T-cell (primary cell): Measurements from ENCODE around the gene IL16. TPM values are rescaled to one million over a fixed set of nuclear protein-coding genes. Genes with fewer than 3 reads are reported as not detected.

Experiments
- ATAC-seq, 4 experiments: fragments of 200-7000 bp in 3 of 4; fragments of 150-1000 bp in 1 of 4; cut with Tn5 transposase; replicated peaks in 1 of 4; 1 replicate in 3 of 4; 2 replicates in 1 of 4; pipeline ENCODE4 v1.10.0; 2021; ENCODE audit warnings: moderate library complexity in 3 of 4, mild to moderate bottlenecking in 2 of 4, moderate number of reproducible peaks in 1 of 4
- CTCF ChIA-PET, 2 donors: fragments of 300-600 bp; sonication (Branson Sonifier 250); formaldehyde crosslinking; loops; one replicate each; lab custom pipeline; 2022; ENCODE audit warnings: antibody characterized with exemption in 2 of 2; lab: Charles Lee
- POLR2A ChIA-PET, 2 donors: fragments of 300-600 bp; sonication (Branson Sonifier 250); formaldehyde crosslinking; loops; one replicate each; lab custom pipeline; 2022; ENCODE audit warnings: antibody characterized with exemption in 2 of 2; lab: Charles Lee
- DNase-seq, 35 experiments: peaks; one replicate each; pipeline versions ENCODE4 v3.0.0 to v3.0.0-alpha.2; 2013 to 2023
- H3K27ac ChIP-seq: one replicate; pipeline ENCODE4 v1.5.1; 2013; ENCODE audit warnings: low read length
- H3K27me3 ChIP-seq, 2 experiments: replicated peaks in 1 of 2; 1 replicate in 1 of 2; 2 replicates in 1 of 2; pipeline versions ENCODE4 v1.6.1 to v1.7.0; 2013; ENCODE audit warnings: low read length in 1 of 2, mixed read lengths in 1 of 2; ENCODE audit not compliant: control insufficient read depth in 2 of 2, insufficient read depth in 2 of 2; ENCODE audit errors: extremely low read depth in 1 of 2
- H3K36me3 ChIP-seq, 2 donors: 1 replicate in 1 of 2; 2 replicates in 1 of 2; pipeline versions ENCODE4 v1.6.1 to v1.7.0; 2013; ENCODE audit warnings: low read length in 1 of 2; ENCODE audit not compliant: control insufficient read depth in 2 of 2, insufficient read depth in 1 of 2; ENCODE audit errors: extremely low read depth in 1 of 2
- H3K4me1 ChIP-seq, 2 experiments: 1 replicate in 1 of 2; 2 replicates in 1 of 2; pipeline versions ENCODE4 v1.6.1 to v1.7.0; 2013; ENCODE audit warnings: low read length in 2 of 2, mixed read lengths in 1 of 2; ENCODE audit not compliant: insufficient read depth in 2 of 2, control insufficient read depth in 1 of 2; ENCODE audit errors: extremely low read depth in 1 of 2
- H3K4me3 ChIP-seq, 2 donors: 1 replicate in 1 of 2; 2 replicates in 1 of 2; pipeline versions ENCODE4 v1.5.1 to v1.7.0; 2013; ENCODE audit warnings: mild to moderate bottlenecking in 2 of 2, low read length in 1 of 2, moderate library complexity in 1 of 2; ENCODE audit not compliant: control insufficient read depth in 1 of 2; ENCODE audit errors: extremely low read depth in 1 of 2
- H3K9me3 ChIP-seq: 2 replicates; pipeline ENCODE4 v1.7.0; 2013
- H3K27ac Mint-ChIP-seq, 2 donors: one replicate each; pipeline ENCODE4 v1.8.0; 2020 to 2021; ENCODE audit warnings: mild to moderate bottlenecking in 2 of 2, mixed read lengths in 2 of 2
- H3K27me3 Mint-ChIP-seq, 2 donors: one replicate each; pipeline ENCODE4 v1.8.0; 2021 to 2022; ENCODE audit warnings: mixed read lengths in 2 of 2
- H3K36me3 Mint-ChIP-seq: one replicate; pipeline ENCODE4 v1.8.0; 2021; ENCODE audit warnings: mixed read lengths
- H3K4me1 Mint-ChIP-seq, 3 donors: one replicate each; pipeline ENCODE4 v1.8.0; 2020 to 2022; ENCODE audit warnings: mixed read lengths in 3 of 3, mild to moderate bottlenecking in 1 of 3
- H3K4me3 Mint-ChIP-seq, 3 donors: one replicate each; pipeline ENCODE4 v1.8.0; 2020 to 2022; ENCODE audit warnings: mild to moderate bottlenecking in 3 of 3, mixed read lengths in 3 of 3, moderate library complexity in 3 of 3
- H3K9me3 Mint-ChIP-seq, 3 donors: one replicate each; pipeline ENCODE4 v1.8.0; 2020 to 2022; ENCODE audit warnings: mixed read lengths in 3 of 3
- WGBS: methylation state at CpG from one replicate; pipeline ENCODE4 v1.1.5; 2013; ENCODE audit warnings: missing lambda C conversion rate; ENCODE audit not compliant: insufficient coverage; 5-methylcytosine and 5-hydroxymethylcytosine counted together
- total RNA-seq, 35 experiments: library from RNA in 6 of 35; stranded (reverse) in 6 of 35; fragments of 120-200 nt in 1 of 35; gene quantifications; one replicate each; pipeline versions ENCODE4 v1.2.1 to v1.2.4 and lab custom pipeline; 2013 to 2026

Gene IL16
- total RNA-seq, 5 donors from 2014 or later (not counting 1 experiment from before 2014, with no cell fraction given) = 143 to 319 (median 299) TPM

DNA sequence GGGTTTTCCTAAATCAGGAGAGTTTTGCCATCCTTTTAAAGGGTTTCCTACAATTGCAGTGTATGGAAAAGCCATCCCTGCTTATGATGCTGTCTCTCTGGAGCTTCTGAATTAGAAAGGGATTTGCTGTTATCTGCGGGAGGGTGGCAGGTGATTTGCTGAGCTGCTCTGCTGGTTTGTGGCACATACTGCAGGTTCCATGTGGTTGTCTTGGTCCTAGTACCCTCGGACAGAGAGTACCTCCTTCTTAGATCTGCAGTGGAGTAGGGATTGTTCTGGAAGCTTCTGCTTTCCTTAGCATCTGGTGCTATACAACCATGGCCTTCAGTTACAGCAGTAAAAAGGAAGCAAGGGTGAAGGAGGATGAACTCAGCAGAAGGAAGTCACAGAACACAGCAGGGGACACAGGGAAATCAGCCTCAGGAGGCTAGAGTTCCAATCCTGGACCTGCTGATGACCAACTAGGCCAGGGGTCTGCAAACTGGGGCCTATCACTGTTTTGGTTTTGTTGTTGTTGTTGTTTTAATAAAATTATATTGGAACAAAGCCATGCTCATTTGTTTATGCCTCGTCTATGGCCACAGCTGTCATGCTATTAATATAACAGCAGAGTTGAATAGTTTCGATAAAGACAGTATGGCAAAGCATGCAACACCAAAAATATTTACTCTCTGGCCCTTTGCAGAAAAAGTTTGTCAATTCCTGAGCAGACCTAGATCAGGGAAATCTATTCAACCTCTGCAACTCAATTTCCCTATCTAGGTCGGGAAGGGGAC is 87.8 kb downstream of the IL16 start:
- H3K36me3 Mint-ChIP-seq = no peaks in the 10 kb centered on the region
- no peak for ATAC-seq
- no peaks in the 10 kb centered on the region for H3K27me3 Mint-ChIP-seq
- no peaks in the 10 kb centered on the region for H3K27me3 ChIP-seq
- WGBS = 83% methylated on average over 4 of the region's 5 CpGs
- no peak for DNase-seq
- H3K4me3 ChIP-seq = no peak overlapping the region
- H3K27ac Mint-ChIP-seq = peak overlapping the region; percentile 97 to 98
- POLR2A ChIA-PET = no interaction called here
- H3K36me3 ChIP-seq = no peaks in the 10 kb centered on the region
- peak overlapping the region; percentile 86 for H3K27ac ChIP-seq
- H3K4me1 ChIP-seq = peaks cover 65 to 82% of the 10 kb centered on the region in 2 experiments
- CTCF ChIA-PET = interaction anchor here (0.7 to 1.8 kb wide), 3 partner anchors 12 to 109 kb away, joined by 3 to 5 read pairs (median 4); no protein-coding TSS in a partner anchor
- no peaks in the 10 kb centered on the region for H3K9me3 Mint-ChIP-seq
- peaks cover 82 to 89% (median 84%) of the 10 kb centered on the region in 3 donors for H3K4me1 Mint-ChIP-seq
- H3K9me3 ChIP-seq = no peaks in the 10 kb centered on the region
- peak overlapping the region in 2 of 3 donors; percentile 25 to 72 for H3K4me3 Mint-ChIP-seq

DNA sequence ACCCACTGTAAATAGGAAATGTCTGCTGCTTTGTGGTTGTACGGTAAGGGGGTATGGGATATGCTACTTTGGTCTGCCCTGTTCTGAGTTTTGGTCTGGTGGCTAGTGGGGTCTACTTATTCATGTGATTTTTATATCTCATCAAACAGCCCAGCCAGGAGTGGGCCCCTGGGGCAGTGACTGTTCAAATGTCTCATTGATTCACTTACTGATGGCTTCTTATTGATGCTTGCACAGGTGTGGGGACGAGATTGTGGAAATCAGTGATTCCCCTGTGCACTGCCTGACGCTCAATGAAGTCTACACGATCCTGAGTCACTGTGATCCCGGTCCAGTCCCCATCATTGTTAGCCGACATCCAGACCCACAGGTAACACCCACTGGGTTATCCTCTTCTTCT is 88.8 kb downstream of the IL16 start:
- ChIA-PET CTCF (interaction anchor here (1.0 to 1.9 kb wide), 5 partner anchors 11 to 36 kb away, joined by 3 to 11 read pairs (median 5); no protein-coding TSS in a partner anchor), POLR2A (no interaction called here)
- peaks cover 65 to 77% of the 10 kb centered on the region in 2 experiments for H3K4me1 ChIP-seq
- Mint-ChIP-seq H3K9me3 (no peaks in the 10 kb centered on the region), H3K27me3 (no peaks in the 10 kb centered on the region), H3K27ac (peak overlapping the region; percentile 97 to 98), H3K36me3 (no peaks in the 10 kb centered on the region), H3K4me1 (peaks cover 84 to 89% (median 84%) of the 10 kb centered on the region in 3 donors), H3K4me3 (peak overlapping the region in 2 of 3 donors; percentile 46 to 72)
- H3K27ac ChIP-seq = peak overlapping the region; percentile 86
- H3K4me3 ChIP-seq = no peak overlapping the region
- 95% methylated on average over 3 of the region's 6 CpGs for WGBS
- no peaks in the 10 kb centered on the region for H3K27me3 ChIP-seq
- H3K36me3 ChIP-seq = no peaks in the 10 kb centered on the region
- DNase-seq (no peak), ATAC-seq (no peak)
- H3K9me3 ChIP-seq = no peaks in the 10 kb centered on the region

DNA sequence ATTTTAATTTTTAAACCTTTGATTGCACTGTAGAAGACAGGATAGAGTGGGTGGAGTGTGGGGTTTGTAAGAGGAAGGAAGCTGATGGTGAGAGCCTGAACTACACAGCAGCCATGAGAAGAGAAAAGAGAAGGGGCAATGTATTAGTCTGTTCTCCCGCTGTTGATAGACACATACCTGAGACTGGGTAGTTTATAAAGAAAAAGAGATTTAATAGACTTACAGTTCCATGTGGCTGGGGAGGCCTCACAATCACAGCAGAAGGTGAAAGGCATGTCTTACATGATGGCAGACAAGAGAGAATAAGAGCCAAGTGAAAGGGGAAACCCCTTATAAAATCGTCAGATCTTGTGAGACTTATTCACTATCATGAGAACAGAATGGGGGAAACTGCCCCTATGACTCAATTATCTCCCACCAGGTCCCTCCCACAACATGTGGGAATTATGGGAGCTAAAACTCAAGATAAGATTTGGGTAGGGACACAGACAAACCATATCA is 90.0 kb downstream of the IL16 start:
- H3K4me3 ChIP-seq = no peak overlapping the region
- H3K27ac ChIP-seq = peak overlapping the region; percentile 86
- H3K36me3 ChIP-seq = no peaks in the 10 kb centered on the region
- H3K27me3 Mint-ChIP-seq = no peaks in the 10 kb centered on the region
- peaks cover 80 to 88% (median 82%) of the 10 kb centered on the region in 3 donors for H3K4me1 Mint-ChIP-seq
- no CpG with 5 or more reads among the region's 2 CpGs for WGBS
- ATAC-seq (peak; percentile 95 to 98 (median 97)), DNase-seq (peak in 6 of 35 experiments; percentile 13 to 67 (median 46))
- peak overlapping the region; percentile 97 to 98 for H3K27ac Mint-ChIP-seq
- no peaks in the 10 kb centered on the region for H3K36me3 Mint-ChIP-seq
- ChIA-PET CTCF (interaction anchor here (0.9 to 2.4 kb wide), 12 partner anchors 10 to 1253 kb away, joined by 3 to 11 read pairs (median 4); partner anchors contain the start of gene RPS17 (in 1 of the 2)), POLR2A (interaction anchor here in 1 of 2 donors (1.0 to 1.2 kb wide), 2 partner anchors 15 to 50 kb away, joined by 3 to 4 read pairs; no protein-coding TSS in a partner anchor)
- H3K9me3 ChIP-seq = no peaks in the 10 kb centered on the region
- H3K9me3 Mint-ChIP-seq = no peaks in the 10 kb centered on the region
- peaks cover 68 to 79% of the 10 kb centered on the region in 2 experiments for H3K4me1 ChIP-seq
- H3K4me3 Mint-ChIP-seq = peak overlapping the region; percentile 62 to 72 (median 70)
- H3K27me3 ChIP-seq = no peaks in the 10 kb centered on the region

DNA sequence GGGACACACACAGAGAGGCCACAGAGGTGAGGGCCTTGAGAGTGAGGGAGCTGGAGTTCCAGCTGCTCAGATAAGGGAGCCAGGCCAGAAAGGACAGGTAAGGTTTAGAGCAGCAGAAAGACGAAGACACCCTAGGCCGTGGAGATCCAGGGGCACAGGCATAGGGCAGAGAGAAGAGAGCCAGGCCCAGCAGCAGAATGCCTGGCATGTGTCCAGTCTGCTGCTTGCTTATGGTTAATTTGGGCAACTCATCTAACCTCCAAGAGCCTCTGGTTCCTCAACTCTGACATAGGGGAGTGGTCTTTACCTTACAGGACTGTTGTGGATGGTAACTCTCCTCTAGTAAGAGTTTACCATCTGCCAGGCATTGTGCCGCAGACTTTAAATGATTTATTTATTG is 91.4 kb downstream of the IL16 start:
- H3K27me3 Mint-ChIP-seq = no peaks in the 10 kb centered on the region
- H3K36me3 Mint-ChIP-seq = no peaks in the 10 kb centered on the region
- ChIA-PET CTCF (interaction anchor here in 1 of 2 donors (2.4 kb wide), 1 partner anchor 21 kb away, joined by 9 read pairs; no protein-coding TSS in a partner anchor), POLR2A (no interaction called here)
- no peaks in the 10 kb centered on the region for H3K9me3 Mint-ChIP-seq
- Histone ChIP-seq H3K4me3 (no peak overlapping the region), H3K27me3 (no peaks in the 10 kb centered on the region), H3K4me1 (peaks cover 80 to 81% of the 10 kb centered on the region in 2 experiments), H3K36me3 (no peaks in the 10 kb centered on the region), H3K9me3 (no peaks in the 10 kb centered on the region), H3K27ac (peak overlapping the region; percentile 86)
- 100% methylated on average over 2 of the region's 3 CpGs for WGBS
- no peak for ATAC-seq
- DNase-seq = no peak
- H3K27ac Mint-ChIP-seq = peak overlapping the region; percentile 97 to 98
- H3K4me3 Mint-ChIP-seq = peak overlapping the region in 1 of 3 donors; percentile 72
- H3K4me1 Mint-ChIP-seq = peaks cover 87 to 91% (median 87%) of the 10 kb centered on the region in 3 donors

DNA sequence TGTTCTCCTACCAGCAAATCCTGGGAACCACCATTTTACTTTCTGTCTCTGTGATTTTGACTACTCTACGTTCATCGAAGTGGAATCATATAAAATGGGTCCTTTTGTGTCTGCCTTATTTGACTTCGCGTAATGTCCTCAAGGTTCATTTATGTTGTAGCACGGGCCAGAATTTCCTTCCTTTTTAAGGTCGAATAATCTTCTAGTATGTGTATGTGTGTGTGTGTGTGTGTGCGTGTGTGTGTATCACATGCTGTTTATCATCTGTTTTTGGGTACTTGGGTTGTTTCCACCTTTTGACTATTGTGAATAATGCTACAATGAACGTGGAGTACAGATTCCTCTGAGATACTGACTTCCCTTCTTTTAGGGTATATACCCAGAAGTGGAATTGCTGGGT is 91.9 kb downstream of the IL16 start:
- Mint-ChIP-seq H3K4me3 (peak overlapping the region in 1 of 3 donors; percentile 72), H3K27ac (peak overlapping the region; percentile 68 to 97), H3K36me3 (no peaks in the 10 kb centered on the region), H3K9me3 (no peaks in the 10 kb centered on the region), H3K27me3 (no peaks in the 10 kb centered on the region), H3K4me1 (peaks cover 92 to 95% (median 93%) of the 10 kb centered on the region in 3 donors)
- Histone ChIP-seq H3K36me3 (no peaks in the 10 kb centered on the region), H3K9me3 (no peaks in the 10 kb centered on the region), H3K4me3 (no peak overlapping the region), H3K27me3 (no peaks in the 10 kb centered on the region), H3K27ac (peak overlapping the region; percentile 86), H3K4me1 (peaks cover 84 to 85% of the 10 kb centered on the region in 2 experiments)
- WGBS = 70% methylated on average over 5 of the region's 8 CpGs
- CTCF ChIA-PET = no interaction called here
- DNase-seq (no peak), ATAC-seq (no peak)
- POLR2A ChIA-PET = no interaction called here

DNA sequence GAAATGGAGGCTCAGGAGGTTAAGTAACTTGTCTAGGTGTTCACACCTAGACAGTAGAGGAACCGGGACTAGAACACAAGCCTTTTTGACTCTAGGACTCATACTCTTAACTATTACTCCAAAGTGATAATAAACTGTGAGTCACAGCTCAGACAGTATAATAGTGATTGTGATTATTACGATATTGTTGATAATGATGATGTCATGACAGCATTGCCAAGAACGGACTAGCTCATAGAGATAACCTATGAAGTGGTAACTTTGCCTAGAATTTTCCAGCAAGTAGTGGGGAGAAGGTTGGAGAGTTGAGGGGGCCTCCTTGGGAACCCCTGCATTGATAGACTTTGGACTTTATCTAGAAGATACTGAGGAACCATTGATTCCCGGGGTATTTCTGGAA is 93.2 kb downstream of the IL16 start:
- Histone ChIP-seq H3K4me1 (peaks cover 85 to 86% of the 10 kb centered on the region in 2 experiments), H3K36me3 (no peaks in the 10 kb centered on the region), H3K9me3 (no peaks in the 10 kb centered on the region), H3K27me3 (no peaks in the 10 kb centered on the region), H3K27ac (peak overlapping the region; percentile 94), H3K4me3 (no peak overlapping the region)
- ChIA-PET POLR2A (no interaction called here), CTCF (interaction anchor here (0.8 to 2.4 kb wide), 5 partner anchors 8 to 35 kb away, joined by 3 to 15 read pairs (median 6); no protein-coding TSS in a partner anchor)
- Mint-ChIP-seq H3K36me3 (no peaks in the 10 kb centered on the region), H3K9me3 (no peaks in the 10 kb centered on the region), H3K4me1 (peaks cover 96 to 99% (median 97%) of the 10 kb centered on the region in 3 donors), H3K27me3 (no peaks in the 10 kb centered on the region), H3K27ac (peak overlapping the region; percentile 86 to 97), H3K4me3 (peak overlapping the region in 1 of 3 donors; percentile 72)
- DNase-seq (no peak), ATAC-seq (no peak)
- 93% methylated on average over 2 of the region's 4 CpGs for WGBS
